Mesenteric fat pad (tissue), 1 donor: Measurements from ENCODE around the gene FDXACB1. TPM values are rescaled to one million over a fixed set of nuclear protein-coding genes. Genes with fewer than 3 reads are reported as not detected.

Source experiments
- DNase-seq: peaks from one replicate; pipeline ENCODE4 v3.0.0-alpha.2; 2020; ENCODE audit warnings: low spot score
- long read RNA-seq: library from polyadenylated mRNA; unstranded; transcript quantifications from one replicate; pipeline ENCODE4 v2.0.0, GENCODE V29; 2020
- total RNA-seq: library from RNA; stranded (reverse); fragmentation: NEBNext Ultra II Directional; extraction: Animal tissue kit (Norgen Biotek cat#: 25700); gene quantifications from one replicate; pipeline ENCODE4 v1.2.1, GENCODE V29; 2021
- donor health status: DM: yes; HTN: yes; CAD: no.

FDXACB1 gene
- 2.1 TPM for total RNA-seq
- long read RNA-seq, transcript FDXACB1-201 (5 exons, 2,789 nt), result major isoform, 9 of 12 reads
- long read RNA-seq, partial matches to known transcripts, result 0 of 12 reads
- long read RNA-seq, other reads (novel, unspliced or antisense), result 1 of 12 reads

- DNase-seq, result peak; percentile 98
These were observed at the start of gene FDXACB1, which contains the start of gene CFAP68 for GRCh38 chr11:111878849-111879636. TSS of gene FDXACB1 (minus strand) at chr11:111879165. CDS start at chr11:111879132, 33 bp downstream. TSS of gene CFAP68 (plus strand) at chr11:111879541. CDS start at chr11:111879561, 20 bp downstream.

DNA sequence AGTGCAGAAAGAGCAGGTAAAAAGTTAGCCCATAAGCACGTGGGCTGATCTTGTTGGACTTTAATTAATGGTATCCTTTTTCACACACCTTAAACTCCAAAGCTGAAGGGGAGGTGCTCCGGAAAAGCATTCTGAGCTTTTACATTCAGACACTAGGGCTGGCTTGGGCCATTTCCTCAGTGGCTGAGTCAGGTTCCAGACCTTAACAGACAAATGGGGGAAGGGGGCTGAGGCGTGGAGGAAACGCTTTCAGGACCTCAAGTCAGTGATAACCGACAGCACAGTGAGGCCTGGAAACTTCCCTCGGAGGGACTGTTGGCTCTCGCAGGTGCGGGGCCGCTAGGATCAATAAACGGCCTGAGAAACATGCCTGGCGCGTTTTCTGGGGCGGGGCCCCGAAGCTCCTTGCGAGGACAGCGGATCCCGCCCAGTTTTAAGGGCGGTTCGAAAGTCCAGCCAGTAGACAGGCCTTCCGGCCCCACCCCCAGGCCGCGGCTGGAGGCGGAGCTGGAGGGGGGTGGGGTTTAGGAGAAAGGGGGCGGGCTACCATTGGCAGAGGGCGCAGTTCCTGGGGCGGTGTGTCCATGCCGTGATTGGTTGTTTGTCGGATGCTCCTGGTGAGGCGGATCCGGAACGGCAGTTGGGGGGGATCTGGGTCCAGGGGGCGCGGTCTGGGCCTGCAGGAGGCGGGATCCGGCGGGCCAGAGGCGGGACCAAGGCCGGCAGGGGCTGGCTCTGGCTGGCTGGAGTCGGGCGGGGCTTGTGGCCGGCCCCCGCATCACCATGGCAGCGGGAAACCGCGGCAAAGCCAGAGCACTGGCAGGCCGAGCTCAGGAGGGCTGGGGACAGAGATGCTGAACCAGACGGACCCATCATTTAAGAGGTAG is 47.8 kb upstream of the FDXACB1 start:
- DNase-seq, result peak; percentile 99

DNA sequence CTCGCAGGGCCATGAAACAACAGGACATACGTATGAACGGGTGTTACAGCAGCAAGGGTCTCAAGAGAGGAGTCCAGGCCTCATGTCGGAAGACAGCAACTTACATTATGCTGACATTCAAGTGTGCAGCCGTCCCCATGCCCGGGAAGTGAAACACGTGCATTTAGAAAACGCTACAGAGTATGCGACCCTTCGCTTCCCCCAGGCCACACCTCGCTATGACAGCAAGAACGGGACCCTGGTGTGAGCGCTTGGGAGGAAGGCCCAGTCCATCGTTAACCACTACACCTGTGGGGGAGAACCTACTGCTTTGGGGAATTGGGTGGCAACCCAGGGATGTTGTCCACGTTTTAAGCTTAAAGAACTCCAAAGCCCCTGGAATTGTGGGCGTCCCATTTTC is 47.0 kb upstream of the FDXACB1 start:
- no peak for DNase-seq

- no peak for DNase-seq
These were observed 45.0 kb upstream of the FDXACB1 start for GRCh38 chr11:111923951-111924350.

- no peak for DNase-seq
These were observed 44.4 kb upstream of the FDXACB1 start for GRCh38 chr11:111923351-111923788.

DNA sequence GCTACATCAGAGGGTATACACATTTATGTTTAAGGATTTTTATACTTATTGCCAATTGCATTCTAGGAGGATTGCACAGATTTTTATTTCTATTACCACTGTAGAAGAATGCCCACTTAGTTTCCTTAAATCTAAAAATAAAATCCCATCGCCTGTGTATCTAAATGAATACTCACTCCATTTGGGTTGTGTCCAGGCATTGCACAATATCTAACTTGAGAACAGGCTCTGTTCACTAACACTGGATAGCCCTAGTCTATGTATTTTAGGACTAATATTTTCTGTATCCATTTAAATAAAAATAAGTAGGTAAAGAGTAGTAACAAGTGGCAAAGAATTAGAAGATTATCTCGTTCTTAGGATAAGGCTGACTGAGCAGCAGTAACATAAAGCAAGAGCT is 43.8 kb upstream of the FDXACB1 start:
- DNase-seq, result no peak

DNA sequence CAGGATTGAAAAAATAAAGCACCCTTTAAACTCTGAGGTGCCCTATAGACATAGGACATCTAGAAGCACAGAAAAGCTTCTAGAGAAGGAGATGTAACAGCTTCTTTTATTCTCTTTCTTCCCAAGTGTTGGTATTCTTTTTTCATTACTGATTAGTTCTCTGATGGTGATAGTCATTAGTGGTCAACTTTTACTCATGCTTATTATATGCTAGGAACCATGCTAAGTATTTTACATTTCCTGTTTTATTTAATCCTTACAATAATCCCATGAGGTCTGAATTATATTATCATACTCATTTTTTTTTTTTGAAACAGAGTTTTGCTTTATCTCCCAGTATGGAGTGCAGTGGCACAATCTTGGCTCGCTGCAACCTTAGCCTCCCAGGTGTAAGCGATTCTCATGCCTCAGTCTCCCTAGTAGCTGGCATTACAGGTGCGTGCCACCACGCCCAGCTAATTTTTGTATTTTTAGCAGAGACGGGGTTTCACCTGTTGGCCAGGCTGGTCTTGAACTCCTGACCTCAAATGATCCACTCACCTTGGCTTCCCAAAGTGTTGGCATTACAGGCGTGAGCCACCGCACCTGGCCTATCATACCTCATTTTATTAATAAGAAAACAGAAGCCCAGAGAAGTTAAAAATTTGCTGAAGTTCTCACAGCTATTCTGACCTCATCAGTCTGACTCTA is 42.7 kb upstream of the FDXACB1 start:
- DNase-seq, result no peak

GRCh38 chr11:111920908-111921307 is 41.9 kb upstream of the FDXACB1 start:
- DNase-seq, result no peak

- DNase-seq, result no peak
These were observed 39.7 kb upstream of the FDXACB1 start, which contains the start of gene C11orf52 for GRCh38 chr11:111918390-111919256. TSS of gene C11orf52 (plus strand) at chr11:111918913. CDS start at chr11:111918973, 60 bp downstream.

DNA sequence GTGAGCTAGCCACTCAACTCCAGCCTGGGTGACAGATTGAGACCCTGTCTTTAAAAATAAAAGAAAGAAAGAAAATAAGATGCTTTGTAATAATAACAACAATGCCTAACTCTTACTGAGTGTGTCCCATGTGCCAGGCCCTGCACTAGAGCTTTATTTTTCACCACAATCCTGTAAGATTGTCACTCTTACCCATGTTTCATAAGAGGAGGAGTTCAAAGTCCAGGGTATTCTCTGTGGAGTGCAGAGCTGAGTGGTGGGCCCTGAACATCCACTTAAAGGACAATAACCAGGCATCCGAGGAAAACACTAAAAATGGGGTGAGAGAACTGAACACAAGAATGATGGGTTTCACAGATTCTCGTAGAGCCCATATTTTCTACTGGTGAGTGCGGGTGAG is 38.8 kb upstream of the FDXACB1 start:
- no peak for DNase-seq

- no peak for DNase-seq
These were observed 38.3 kb upstream of the FDXACB1 start for GRCh38 chr11:111917312-111917711.

- no peak for DNase-seq
These were observed 37.8 kb upstream of the FDXACB1 start for GRCh38 chr11:111916768-111917167.

DNA sequence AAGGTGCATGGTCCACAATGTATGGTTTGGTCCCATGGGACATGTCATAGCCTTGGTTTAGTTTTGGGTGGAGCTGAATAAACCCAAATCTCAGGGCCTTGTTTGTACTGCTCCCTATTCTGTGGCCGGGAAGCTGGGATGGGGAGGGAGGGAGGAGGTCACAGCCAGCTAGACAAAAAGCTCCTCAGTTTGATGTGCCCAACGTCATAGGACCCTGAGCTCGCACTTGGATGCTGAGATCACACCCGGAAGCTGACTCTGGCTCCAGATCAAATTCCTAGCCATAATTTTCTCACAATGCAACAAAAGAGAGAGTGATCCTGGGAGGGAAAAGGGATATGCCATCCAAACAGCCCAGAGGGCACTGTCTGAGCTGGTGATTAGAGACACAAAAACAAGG is 35.0 kb upstream of the FDXACB1 start:
- no peak for DNase-seq

GRCh38 chr11:111913031-111913861 is 34.3 kb upstream of the FDXACB1 start:
- no peak for DNase-seq

DNA sequence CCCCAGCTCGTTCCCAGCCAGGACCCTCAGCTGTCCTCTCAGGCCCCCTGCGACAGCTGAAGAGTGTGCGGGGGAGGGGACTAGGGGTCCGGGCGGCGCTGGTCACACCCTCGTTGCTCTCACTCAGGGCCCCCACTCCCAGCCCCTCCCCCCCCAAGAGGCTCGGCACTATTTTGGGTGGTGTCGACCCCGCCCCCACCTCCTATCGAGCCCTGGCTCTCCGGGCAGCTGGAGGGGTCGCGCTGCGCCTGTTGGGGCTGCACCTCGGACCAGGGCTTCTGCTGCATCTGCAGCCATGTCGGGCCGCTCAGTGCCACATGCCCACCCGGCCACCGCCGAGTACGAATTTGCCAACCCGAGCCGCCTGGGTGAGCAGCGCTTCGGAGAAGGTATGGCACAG is 33.6 kb upstream of the FDXACB1 start, which contains the start of gene HSPB2:
Gene HSPB2, plus strand, starts transcription at position 200 of the 400 bp plus-strand sequence. Its CDS starts 96 bp downstream, at position 296.
- DNase-seq, result no peak

DNA sequence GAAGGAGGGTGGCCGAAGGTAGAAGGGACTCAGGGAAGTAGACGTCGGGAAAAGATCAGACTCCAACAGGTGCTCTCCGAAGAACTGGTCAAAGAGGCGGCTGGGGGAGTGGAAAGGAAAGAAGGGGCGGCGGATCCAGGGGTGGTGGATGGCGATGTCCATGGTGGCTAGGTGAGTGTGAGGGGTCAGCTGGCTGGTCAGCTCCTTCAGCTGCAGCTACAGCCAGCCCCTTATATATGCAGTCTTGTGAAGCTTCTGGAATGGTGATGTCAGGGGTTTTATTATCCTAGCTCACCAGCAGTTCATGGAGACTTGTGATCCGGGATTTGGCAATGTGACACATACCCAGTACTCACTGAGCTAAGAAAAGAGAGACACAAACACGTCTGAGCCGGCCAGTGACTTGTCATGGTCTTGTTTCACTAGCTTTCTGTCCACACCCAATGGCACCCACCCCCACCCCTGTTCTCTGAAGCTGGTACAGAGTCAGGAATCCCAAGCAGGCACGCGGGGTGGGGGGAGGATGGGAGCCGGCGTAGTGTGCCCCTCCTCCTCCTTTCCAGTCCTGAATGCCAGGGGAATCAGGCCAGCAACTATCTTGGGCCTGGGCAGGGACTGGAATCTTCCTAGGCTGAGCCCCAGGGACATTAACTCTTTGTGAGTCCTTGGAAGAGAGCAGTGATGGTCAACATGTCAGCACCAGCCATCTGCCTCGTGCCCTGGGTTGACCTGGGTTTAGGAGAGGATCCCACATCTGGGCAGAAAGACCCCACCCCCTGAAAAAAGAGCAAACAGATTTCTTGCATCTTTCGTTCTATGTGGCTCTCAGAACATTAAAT is 32.8 kb upstream of the FDXACB1 start, which contains the start of gene CRYAB:
Gene CRYAB, minus strand, starts transcription at position 208 of the 839 bp plus-strand sequence. Its CDS starts 46 bp downstream, at position 162.
- DNase-seq, result no peak

DNA sequence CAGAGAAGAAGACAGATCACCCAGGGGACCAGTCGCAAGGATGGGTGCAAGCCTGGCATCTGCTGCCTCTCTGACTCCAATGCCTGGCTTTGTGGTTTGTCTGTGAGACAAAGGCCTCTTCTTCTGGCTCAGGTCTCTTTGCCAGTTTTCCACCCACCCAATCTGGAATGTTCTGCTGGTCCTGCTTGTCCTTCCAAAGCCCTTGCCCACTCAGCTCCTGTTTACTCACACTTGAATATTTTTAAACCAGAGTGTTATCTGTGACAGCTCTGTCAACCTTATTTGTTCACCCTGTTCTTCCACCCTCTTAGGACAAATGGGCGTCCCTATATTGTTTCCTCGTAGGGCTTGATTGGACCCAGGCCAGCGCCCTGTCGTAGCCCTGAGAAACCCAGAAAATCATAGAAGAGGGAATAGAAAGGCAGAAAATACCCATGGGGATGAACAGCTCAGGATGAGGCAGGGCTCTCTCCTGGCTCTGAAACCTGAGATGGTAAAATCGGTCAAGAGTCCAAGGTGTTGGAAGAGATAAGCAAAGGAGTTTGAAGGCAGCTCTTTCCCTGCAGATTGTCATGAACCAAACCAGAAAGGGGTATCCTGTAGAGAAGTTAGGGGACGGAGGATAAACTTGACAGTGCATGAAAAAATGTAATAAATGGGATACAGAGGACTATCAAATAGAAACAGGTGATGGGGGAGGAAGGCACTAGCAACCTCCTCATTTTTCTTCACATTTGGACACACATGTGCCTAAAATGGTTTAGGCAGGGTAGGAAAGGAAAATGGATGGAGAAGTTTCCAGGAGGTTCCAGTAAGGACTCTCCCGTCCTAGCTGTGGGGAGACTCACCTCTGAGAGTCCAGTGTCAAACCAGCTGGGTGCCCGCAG is 32.0 kb upstream of the FDXACB1 start:
- no peak for DNase-seq
